H9 (cell line): ENCODE data around the gene HUNK. TPM values are rescaled to one million over a fixed set of nuclear protein-coding genes. Genes with fewer than 3 reads are reported as not detected.

Experiments
- DNase-seq: peaks from one replicate; pipeline ENCODE4 v3.0.0-alpha.2; 2017
- H2AFZ ChIP-seq: one replicate; pipeline ENCODE4 v1.6.1; 2013; ENCODE audit warnings: mild to moderate bottlenecking, low read length, control low read depth, moderate library complexity
- H2AK5ac ChIP-seq: 2 replicates; pipeline ENCODE4 v1.6.1; 2013; ENCODE audit warnings: low read length, control low read depth, mixed read lengths; ENCODE audit not compliant: insufficient read length
- H2BK120ac ChIP-seq: one replicate; pipeline ENCODE4 v1.6.1; 2013; ENCODE audit warnings: low read depth, mild to moderate bottlenecking, low read length, control low read depth, inconsistent platforms; ENCODE audit not compliant: poor library complexity, severe bottlenecking
- H2BK12ac ChIP-seq: 2 replicates; pipeline ENCODE4 v1.6.1; 2013; ENCODE audit warnings: low read length, control low read depth, mixed read lengths, low read depth; ENCODE audit not compliant: insufficient read length
- H2BK15ac ChIP-seq: 2 replicates; pipeline ENCODE4 v1.6.1; 2013; ENCODE audit warnings: low read depth, low read length, control low read depth
- H2BK20ac ChIP-seq: one replicate; pipeline ENCODE4 v1.6.1; 2013; ENCODE audit warnings: low read depth, mild to moderate bottlenecking, low read length, control low read depth, inconsistent platforms; ENCODE audit not compliant: poor library complexity, severe bottlenecking
- H2BK5ac ChIP-seq: 2 replicates; pipeline ENCODE4 v1.6.1; 2013; ENCODE audit warnings: low read length, control low read depth, mixed read lengths; ENCODE audit not compliant: insufficient read length
- H3K14ac ChIP-seq: 2 replicates; pipeline ENCODE4 v1.6.1; 2013; ENCODE audit warnings: low read length, control low read depth; ENCODE audit not compliant: insufficient read depth
- H3K18ac ChIP-seq: 2 replicates; pipeline ENCODE4 v1.6.1; 2013; ENCODE audit warnings: low read depth, mild to moderate bottlenecking, mixed read lengths, low read length, control low read depth; ENCODE audit not compliant: insufficient read length
- H3K23ac ChIP-seq: 2 replicates; pipeline ENCODE4 v1.6.1; 2013; ENCODE audit warnings: low read length, control low read depth, mixed read lengths, low read depth; ENCODE audit not compliant: insufficient read length
- H3K23me2 ChIP-seq: 2 replicates; pipeline ENCODE4 v1.6.1; 2013; ENCODE audit warnings: low read depth, mild to moderate bottlenecking, mixed read lengths, low read length, control low read depth; ENCODE audit not compliant: insufficient read length, poor library complexity, severe bottlenecking
- H3K27ac ChIP-seq: 2 replicates; pipeline ENCODE4 v1.5.1; 2013; ENCODE audit warnings: low read length, control low read depth, mixed read lengths, low read depth; ENCODE audit not compliant: insufficient read length
- H3K27me3 ChIP-seq: 2 replicates; pipeline ENCODE4 v1.6.1; 2013; ENCODE audit warnings: low read length, control low read depth, inconsistent platforms; ENCODE audit not compliant: insufficient read depth
- H3K4ac ChIP-seq: 2 replicates; pipeline ENCODE4 v1.6.1; 2013; ENCODE audit warnings: low read depth, mild to moderate bottlenecking, control low read depth, inconsistent platforms, low read length, moderate library complexity
- H3K4me1 ChIP-seq: 2 replicates; pipeline ENCODE4 v1.6.1; 2013; ENCODE audit warnings: low read length, control low read depth, inconsistent platforms; ENCODE audit not compliant: insufficient read depth
- H3K4me2 ChIP-seq: 2 replicates; pipeline ENCODE4 v1.6.1; 2013; ENCODE audit warnings: low read length, control low read depth, mixed read lengths; ENCODE audit not compliant: insufficient read length, insufficient read depth
- H3K56ac ChIP-seq: 2 replicates; pipeline ENCODE4 v1.6.1; 2013; ENCODE audit warnings: low read depth, mild to moderate bottlenecking, mixed read lengths, low read length, control low read depth; ENCODE audit not compliant: insufficient read length
- H3K79me1 ChIP-seq: 2 replicates; pipeline ENCODE4 v1.6.1; 2013; ENCODE audit warnings: low read depth, mild to moderate bottlenecking, moderate library complexity, low read length, control low read depth, inconsistent platforms; ENCODE audit not compliant: insufficient read depth, poor library complexity, severe bottlenecking
- H3K79me2 ChIP-seq: 2 replicates; pipeline ENCODE4 v1.6.1; 2013; ENCODE audit warnings: low read length, control low read depth, inconsistent platforms; ENCODE audit not compliant: insufficient read depth
- H3K9ac ChIP-seq: 2 replicates; pipeline ENCODE4 v1.6.1; 2013; ENCODE audit warnings: low read length, control low read depth, mixed read lengths; ENCODE audit not compliant: insufficient read length; ENCODE audit errors: extremely low read depth
- H3K9me3 ChIP-seq: one replicate; pipeline ENCODE4 v1.6.1; 2013; ENCODE audit warnings: low read depth, low read length, inconsistent platforms; ENCODE audit not compliant: control insufficient read depth
- H3T11ph ChIP-seq: one replicate; pipeline ENCODE4 v1.6.1; 2013; ENCODE audit warnings: mild to moderate bottlenecking, low read length, control low read depth, inconsistent platforms
- H4K20me1 ChIP-seq: one replicate; pipeline ENCODE4 v1.6.1; 2013; ENCODE audit not compliant: control insufficient read depth, insufficient read length, insufficient read depth
- H4K5ac ChIP-seq: 2 replicates; pipeline ENCODE4 v1.6.1; 2013; ENCODE audit warnings: low read depth, mild to moderate bottlenecking, mixed read lengths, low read length, control low read depth; ENCODE audit not compliant: insufficient read length
- H4K8ac ChIP-seq: replicated peaks from 2 replicates; pipeline ENCODE4 v1.6.1; 2013; ENCODE audit warnings: low read length, control low read depth, mixed read lengths, low read depth; ENCODE audit not compliant: insufficient read length
- H4K91ac ChIP-seq: 2 replicates; pipeline ENCODE4 v1.6.1; 2013; ENCODE audit warnings: low read depth, mild to moderate bottlenecking, moderate library complexity, mixed read lengths, low read length, control low read depth; ENCODE audit not compliant: insufficient read length
- H3K27ac Mint-ChIP-seq, 3 experiments: 2 replicates in 2 of 3; 3 replicates in 1 of 3; pipeline ENCODE4 v1.8.0; 2020 to 2021; ENCODE audit warnings: mixed read lengths in 3 of 3, mild to moderate bottlenecking in 1 of 3, moderate library complexity in 1 of 3
- H3K27me3 Mint-ChIP-seq: 2 replicates; pipeline ENCODE4 v1.8.0; 2021; ENCODE audit warnings: low read depth, mild to moderate bottlenecking, moderate library complexity, mixed read lengths
- H3K36me3 Mint-ChIP-seq, 3 experiments: 2 replicates in 2 of 3; 3 replicates in 1 of 3; pipeline ENCODE4 v1.8.0; 2020 to 2021; ENCODE audit warnings: low read depth in 3 of 3, mixed read lengths in 3 of 3; ENCODE audit not compliant: insufficient read depth in 1 of 3
- H3K4me1 Mint-ChIP-seq, 2 experiments: 2 replicates each; pipeline ENCODE4 v1.8.0; 2020; ENCODE audit warnings: mixed read lengths in 2 of 2
- H3K4me3 Mint-ChIP-seq, 2 experiments: 2 replicates in 1 of 2; 3 replicates in 1 of 2; pipeline ENCODE4 v1.8.0; 2020 to 2021; ENCODE audit warnings: mild to moderate bottlenecking in 2 of 2, mixed read lengths in 2 of 2, moderate library complexity in 1 of 2
- H3K9me3 Mint-ChIP-seq, 2 experiments: 2 replicates in 1 of 2; 3 replicates in 1 of 2; pipeline ENCODE4 v1.8.0; 2020; ENCODE audit warnings: mild to moderate bottlenecking in 2 of 2, mixed read lengths in 2 of 2, moderate library complexity in 1 of 2
- WGBS: extraction: QIAGEN DNeasy Blood & Tissue Kit; methylation state at CpG from one replicate; pipeline ENCODE4 v1.1.7; 2013; ENCODE audit warnings: missing lambda C conversion rate, low lambda C conversion rate, mixed read lengths; ENCODE audit not compliant: insufficient read length; ENCODE audit errors: extremely low coverage; 5-methylcytosine and 5-hydroxymethylcytosine counted together
- total RNA-seq: library from RNA; stranded (reverse); gene quantifications from 2 replicates; pipeline ENCODE4 v1.2.1, GENCODE V29; 2021
- TF ChIP-seq, protein P1 (sequence below): fragments of 200-600 bp; sonication (generic); conservative IDR thresholded peaks from 3 replicates; pipeline ENCODE4 v1.8.0; 2021; ENCODE audit warnings: antibody characterized with exemption, mild to moderate bottlenecking

HUNK gene
- total RNA-seq, 1 experiment from 2014 or later, result 5.8 TPM

DNA sequence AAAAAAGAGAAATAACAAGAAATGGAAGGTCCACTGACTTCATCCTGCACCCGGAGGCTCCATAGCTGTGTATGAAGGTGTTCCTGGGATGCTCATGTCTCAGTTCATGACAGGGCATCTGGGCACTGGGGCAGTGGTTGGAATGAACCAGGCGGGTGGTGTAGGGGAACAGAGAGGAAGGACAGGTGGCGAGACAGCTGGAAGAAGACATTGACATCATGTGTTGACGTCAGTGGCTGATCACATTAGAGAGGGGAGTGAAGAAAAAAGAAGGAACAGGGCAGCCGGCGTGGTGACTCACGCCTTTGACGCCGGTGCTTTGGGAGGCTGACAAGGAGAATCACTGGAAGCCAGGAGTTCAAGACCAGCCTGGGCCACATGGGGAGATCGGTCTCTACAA, 50.1 kb downstream of the HUNK start:
- TF ChIP-seq, protein P1, sequence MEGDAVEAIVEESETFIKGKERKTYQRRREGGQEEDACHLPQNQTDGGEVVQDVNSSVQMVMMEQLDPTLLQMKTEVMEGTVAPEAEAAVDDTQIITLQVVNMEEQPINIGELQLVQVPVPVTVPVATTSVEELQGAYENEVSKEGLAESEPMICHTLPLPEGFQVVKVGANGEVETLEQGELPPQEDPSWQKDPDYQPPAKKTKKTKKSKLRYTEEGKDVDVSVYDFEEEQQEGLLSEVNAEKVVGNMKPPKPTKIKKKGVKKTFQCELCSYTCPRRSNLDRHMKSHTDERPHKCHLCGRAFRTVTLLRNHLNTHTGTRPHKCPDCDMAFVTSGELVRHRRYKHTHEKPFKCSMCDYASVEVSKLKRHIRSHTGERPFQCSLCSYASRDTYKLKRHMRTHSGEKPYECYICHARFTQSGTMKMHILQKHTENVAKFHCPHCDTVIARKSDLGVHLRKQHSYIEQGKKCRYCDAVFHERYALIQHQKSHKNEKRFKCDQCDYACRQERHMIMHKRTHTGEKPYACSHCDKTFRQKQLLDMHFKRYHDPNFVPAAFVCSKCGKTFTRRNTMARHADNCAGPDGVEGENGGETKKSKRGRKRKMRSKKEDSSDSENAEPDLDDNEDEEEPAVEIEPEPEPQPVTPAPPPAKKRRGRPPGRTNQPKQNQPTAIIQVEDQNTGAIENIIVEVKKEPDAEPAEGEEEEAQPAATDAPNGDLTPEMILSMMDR, result no peak
- no peak overlapping the region for H3K4ac ChIP-seq
- no peaks in the 10 kb centered on the region for H3K4me1 ChIP-seq
- no peak overlapping the region for H2AFZ ChIP-seq
- no peak overlapping the region for H3K4me2 ChIP-seq
- WGBS, result no CpG with 5 or more reads among the region's 10 CpGs
- H3K23me2 ChIP-seq, result no peaks in the 10 kb centered on the region
- H3K56ac ChIP-seq, result no peak overlapping the region
- H3K18ac ChIP-seq, result no peak overlapping the region
- no peak overlapping the region for H2BK5ac ChIP-seq
- H2BK20ac ChIP-seq, result no peak overlapping the region
- Mint-ChIP-seq H3K4me3 (no peak overlapping the region), H3K36me3 (peaks cover 20 to 34% (median 22%) of the 10 kb centered on the region in 3 experiments), H3K4me1 (peaks cover 0 to 2% of the 10 kb centered on the region in 2 experiments; a peak in 1 of 4 replicates), H3K9me3 (peaks cover 16 to 19% of the 10 kb centered on the region in 2 experiments), H3K27ac (peak overlapping the region in 2 of 3 experiments; percentile 4; a peak in 1 of 7 replicates), H3K27me3 (no peaks in the 10 kb centered on the region; the same call in 1 of the 2 replicates)
- no peak overlapping the region for H3K27ac ChIP-seq
- H2BK120ac ChIP-seq, result no peak overlapping the region
- no peak overlapping the region for H3K23ac ChIP-seq
- no peak overlapping the region for H3K9ac ChIP-seq
- no peak overlapping the region for H4K8ac ChIP-seq
- no peak overlapping the region for H2BK12ac ChIP-seq
- H3K79me2 ChIP-seq, result no peaks in the 10 kb centered on the region
- no peaks in the 10 kb centered on the region for H4K20me1 ChIP-seq
- no peaks in the 10 kb centered on the region for H3K79me1 ChIP-seq
- no peak overlapping the region for H2AK5ac ChIP-seq
- no peaks in the 10 kb centered on the region for H3K9me3 ChIP-seq
- no peak overlapping the region for H3K14ac ChIP-seq
- H4K91ac ChIP-seq, result no peak overlapping the region
- H2BK15ac ChIP-seq, result no peak overlapping the region
- H4K5ac ChIP-seq, result no peak overlapping the region
- no peak overlapping the region for H3T11ph ChIP-seq
- no peak for DNase-seq
- H3K27me3 ChIP-seq, result no peaks in the 10 kb centered on the region; the same call in 1 of the 2 replicates
